ENCODE results near the gene MN1.

MN1 gene

DNA sequence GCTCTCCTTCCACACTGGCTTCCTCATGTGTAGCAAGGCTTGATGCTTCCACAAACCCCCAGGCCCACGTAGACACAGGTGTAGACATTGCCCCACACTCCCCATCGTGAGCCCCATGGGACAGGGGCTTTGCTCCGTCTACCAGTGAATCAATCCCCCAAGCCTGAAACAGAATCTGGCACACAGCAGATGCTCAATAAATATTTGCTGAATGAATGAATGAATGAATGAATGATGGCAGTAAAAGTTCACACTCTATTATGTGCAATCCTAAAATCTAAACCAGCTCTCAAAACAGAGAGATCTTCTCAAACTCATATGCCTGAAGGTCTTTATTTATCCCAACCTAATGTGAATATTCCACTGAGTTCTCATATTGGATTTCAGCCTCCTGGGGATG is 69.9 kb downstream of the MN1 start:
- DNase-seq, result no peak

DNA sequence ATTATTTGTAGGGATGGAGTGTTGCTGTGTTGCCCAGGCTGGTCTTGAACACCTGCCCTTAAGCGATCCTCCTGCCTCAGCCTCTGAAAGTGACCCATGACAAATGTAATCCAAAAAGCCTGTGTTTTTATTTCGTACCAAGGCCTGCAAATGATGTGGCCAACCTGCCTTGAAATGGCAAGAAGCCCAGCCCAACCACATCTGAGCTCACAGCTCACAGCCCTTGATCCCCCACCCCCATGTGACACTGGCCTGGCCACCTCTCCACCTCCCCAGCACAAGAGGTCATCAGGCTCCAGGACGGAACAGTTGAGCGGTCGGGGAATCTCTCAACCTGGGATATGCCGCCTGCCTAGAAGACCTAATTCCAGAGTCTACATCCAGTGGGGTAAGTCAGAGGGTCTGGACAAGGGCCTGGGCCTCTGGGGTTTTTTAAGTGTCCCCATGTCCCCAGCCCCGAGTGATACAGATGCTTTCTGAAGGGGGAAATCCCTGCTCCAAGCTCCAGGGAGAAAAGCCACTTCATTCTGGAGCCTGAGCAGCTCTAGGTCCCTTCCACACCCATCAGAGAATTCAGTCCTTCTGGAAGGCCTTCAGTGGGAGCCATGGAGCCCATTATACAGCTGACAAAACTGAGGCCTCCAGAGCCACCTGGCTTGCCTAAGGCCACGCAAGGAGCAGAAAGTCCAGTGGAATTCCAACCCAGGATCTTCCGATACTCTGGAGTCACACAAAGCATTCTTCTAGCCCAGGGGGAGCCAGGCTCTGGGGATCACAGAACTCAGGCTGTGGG is 70.7 kb downstream of the MN1 start:
- no peak for DNase-seq

DNA sequence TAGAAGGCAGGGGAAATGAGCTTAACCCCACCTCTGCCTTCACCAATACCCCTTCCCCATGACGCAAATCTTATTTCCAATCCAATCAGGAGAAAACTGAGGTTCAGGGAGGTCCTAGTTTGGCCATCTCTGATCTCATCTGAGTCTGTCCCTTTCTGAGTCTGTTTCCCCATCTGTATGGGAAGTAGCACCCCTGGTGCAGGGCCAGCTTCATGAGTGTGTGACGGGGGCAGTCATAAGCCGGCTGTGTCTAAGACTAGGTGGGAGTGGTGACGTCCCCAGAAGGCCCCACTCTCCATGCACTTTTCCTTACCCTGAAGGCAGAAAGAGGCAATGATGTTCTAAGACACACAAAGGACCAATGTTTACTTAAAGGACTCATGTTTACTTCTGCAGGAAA is 72.3 kb downstream of the MN1 start:
- DNase-seq, result no peak

DNA sequence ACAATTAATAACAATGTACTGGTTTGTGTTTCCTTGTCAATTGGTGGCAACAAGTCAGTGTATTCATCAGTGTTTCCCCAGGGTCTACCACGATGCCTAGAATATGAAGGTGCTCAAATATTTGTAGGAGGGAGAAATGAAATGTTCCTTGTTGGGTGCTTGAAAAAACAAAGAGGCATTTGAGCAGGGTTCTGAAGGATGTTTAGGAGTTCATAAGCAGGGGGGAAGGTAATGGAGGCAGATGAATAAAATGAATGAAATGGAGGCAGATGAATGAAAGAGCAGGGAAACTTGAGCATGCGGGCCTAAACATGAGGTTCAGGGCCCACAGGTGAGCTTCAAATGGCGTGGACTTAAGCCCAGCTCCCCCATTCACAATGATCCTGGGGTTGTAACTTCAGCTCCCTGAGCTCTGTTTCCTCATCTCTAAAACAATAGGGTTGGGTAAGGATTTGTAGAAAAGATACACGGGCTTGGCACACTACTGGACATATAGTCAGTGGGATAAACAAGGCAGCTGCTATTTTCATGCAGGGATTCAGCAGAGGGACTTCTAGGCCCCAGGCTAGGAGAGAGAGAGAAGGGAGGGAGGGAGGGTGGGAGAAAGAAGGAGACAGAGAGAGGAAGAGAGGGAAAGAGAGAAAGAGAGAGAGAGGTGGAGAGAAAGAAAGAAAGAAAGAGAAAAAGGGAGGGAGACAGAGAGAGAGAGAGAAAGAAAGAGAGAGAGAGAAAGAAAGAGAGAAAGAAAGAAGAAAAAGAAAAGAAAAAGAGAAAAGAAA is 73.7 kb downstream of the MN1 start:
- DNase-seq, result no peak

DNA sequence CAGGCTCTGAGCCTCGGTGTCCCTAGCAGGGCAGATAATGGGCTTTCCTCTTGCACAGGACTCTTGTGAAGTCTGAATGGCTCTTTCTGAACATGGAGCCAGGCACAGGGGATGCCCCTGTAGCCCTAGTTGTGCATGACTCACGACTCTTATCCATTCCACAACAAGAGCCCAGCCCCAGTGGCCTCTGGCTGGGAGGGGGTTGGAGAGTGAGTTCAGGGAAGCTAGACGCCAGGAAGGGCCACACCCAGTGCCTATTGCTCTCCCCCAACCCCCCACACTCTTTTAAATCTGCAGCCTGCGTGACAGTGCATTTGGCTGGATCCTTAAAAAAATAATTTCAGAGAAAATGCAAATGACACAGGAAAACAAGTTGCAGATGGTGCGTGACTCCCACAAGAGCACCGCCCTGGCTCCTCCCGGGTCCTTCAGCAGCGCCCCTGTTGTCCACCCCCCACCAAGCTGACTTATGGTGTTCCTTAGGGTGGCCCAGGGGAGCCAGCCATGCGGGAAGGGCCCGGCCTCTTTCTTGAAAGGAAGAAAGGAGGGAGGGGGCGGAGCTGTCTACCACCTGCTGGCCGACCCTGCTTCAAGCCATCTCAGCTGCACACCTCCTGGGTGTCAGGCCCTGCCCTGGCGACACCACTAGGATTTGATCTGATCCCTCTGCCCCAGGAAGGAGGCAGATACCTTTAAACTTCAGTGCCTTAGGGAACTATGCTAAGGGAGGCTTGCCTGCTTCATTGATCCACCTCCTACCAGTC is 74.7 kb downstream of the MN1 start:
- DNase-seq, result no peak

DNA sequence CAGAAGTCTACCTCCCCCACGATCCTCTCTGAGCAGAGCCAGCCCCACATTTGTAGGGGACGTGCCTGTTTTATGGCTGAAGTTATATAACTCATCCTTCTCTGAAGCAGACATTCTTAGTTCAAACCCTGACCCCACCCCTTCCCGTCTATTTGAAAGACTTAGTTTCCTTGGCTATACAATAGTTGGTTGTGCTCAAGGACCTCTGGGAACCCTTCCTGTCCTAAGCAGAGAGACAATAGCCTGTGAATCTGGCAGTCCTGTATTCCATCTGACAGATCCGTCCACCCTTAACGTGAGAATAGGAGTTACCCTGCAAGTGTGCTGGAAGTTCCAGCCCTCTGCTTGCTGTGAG is 75.2 kb downstream of the MN1 start:
- no peak for DNase-seq

DNA sequence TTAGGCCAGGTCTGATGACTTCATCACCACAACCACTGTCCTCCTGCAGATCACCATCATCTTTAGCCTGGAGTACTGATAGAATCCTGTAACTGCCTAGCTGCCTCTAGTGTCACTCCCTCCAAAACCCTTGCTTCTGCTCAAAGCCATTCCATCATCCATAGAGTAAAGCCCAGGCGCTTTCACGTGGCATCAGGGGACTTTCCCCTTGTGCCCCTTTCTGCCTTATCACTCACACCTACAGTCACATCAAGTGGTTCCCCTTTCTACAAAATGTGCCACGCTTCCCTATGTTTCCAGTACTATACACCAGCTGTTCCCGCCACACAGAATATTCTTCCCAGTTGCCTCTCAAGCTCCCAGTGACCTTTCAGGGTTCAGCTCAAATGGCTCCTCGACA is 75.9 kb downstream of the MN1 start:
- DNase-seq, result no peak

DNA sequence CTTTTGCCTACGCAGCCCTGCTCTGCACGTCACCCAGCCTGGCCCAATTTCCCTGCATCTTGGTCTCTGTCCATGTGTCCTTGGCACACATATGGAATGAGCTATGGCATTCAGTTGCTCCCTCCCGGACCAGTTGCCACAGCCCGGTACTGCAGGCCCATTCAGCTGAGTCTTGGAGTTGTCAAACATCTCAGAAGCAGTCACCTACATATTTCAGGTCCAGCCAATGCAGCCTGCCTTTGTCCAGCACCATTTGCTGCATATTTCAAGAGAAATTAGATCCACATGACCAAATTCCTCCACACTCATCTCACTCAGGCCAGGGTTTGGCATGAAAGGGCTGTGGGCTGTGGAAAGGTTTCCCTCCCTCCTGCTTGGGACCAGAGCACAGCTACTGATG is 76.8 kb downstream of the MN1 start:
- DNase-seq, result no peak

DNA sequence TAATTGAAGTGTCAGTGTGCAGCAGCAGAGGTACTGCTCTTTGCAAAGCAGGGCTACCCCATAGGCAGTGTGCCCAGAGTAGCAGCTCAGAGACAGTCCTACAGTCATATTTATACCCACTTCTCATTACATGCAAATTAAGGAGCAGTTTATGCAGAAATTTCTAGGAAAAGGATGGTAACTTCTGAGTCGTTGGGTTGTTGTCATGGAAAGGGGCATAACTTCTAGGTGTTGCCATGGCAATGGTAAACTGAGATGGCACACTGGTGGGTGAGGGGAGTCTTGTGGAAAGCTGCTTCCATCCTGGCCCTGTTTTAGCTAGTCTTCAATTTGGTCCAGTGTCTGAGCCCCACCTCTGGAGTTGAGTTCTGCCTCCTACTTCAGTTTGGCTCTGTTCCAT is 77.4 kb downstream of the MN1 start:
- no peak for DNase-seq

DNA sequence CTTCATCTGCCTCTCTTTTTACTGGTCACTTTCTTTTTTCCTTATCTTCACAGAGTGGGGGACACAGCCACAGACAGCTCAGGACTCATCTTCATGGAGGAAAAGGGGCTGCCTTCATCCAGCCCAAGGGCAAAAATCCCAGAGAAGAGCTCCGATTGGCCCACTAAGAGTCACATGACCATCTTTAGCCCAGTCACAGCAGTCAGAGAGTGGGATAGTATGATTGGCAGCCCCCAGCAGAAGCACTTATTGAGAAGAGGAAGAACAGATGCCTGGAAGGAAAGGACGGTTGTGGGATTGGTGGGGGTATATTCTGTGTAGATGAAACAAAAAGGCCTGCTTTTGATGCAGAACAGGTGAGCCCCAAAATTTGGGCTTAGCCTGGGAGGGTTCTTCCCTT is 77.8 kb downstream of the MN1 start:
- DNase-seq, result no peak

DNA sequence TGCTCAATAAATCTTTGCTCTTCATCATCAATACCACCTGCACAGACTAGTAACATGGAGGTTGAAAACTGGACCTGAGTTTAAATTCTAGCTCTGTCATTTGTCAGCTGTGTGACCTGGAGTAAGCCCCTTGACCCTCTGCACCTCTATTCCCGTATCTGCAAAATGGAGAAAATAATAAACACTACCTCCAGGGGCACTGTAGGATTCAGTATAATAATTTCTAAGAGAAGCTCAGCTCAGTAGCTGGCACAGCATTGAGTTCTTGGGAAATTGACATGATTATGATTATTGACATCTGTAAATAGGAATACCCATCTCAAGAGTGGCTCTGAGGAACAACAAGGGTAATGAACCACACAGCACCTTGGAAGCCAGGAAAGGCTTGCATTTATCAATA is 78.4 kb downstream of the MN1 start:
- DNase-seq, result no peak

DNA sequence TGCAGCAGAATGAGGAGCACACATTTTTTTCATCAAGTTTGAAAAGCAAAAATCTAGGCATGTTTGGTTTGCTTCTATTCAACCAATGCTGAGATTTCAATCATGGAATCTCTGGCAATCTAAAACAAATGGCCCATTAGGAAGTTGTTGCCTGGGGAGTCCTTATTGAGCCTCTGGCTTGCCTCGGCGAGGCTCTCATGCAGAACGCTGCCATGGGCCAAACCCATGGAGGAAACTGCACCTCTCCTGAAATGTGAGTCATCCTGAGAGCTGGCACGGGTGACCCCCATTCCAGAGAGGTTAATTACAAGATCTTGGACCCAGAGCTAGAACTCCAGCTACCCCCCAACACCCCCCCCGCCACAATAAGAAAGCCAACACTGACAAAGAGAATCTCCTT is 80.7 kb downstream of the MN1 start:
- DNase-seq, result no peak

DNA sequence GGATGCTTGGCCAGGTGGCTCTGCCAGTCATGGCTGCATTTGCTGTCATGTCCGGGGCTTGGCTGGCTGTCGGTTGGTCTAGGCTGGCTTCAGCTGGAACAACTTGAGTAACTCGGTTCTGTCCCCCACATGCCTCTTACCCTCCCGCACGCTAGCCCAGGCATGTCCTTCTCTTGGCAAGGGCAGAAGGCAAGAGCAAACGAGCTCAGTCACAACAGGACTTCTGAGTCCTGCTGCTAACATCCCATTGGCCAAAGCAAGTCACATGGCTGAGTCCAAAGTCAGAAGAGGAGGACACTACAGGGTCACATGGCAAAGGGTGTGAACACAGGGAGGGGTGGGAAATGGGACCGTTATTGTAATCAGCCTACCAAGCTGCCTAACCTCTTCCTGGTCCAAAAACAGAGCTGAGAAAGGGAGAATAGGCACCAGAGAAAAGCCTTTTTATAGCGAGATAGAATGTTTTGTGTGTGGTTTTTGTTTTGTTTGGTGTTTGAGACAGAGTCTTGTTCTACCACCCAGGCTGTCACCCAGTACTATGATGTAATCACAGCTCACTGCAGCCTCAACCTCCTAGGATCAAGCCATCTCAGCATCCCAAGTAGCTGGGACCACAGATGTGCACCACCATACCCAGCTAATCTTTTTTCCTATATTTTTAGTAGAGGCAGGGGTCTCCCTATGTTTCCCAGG is 81.9 kb downstream of the MN1 start:
- no peak for DNase-seq

DNA sequence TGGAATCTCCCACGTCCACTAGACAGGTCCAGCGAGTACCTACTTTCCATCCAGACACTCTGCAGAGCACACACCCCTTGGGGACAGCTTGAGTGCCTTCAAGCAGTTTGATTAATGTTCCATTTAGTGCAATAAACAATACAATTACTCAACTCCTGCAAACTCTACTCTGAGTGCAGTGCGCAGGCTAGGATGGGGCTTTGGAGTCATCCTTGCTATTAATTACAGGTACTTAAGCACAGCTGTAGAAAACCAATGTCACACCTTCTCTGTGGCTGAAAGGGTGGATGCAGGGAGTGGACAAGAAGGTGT is 82.6 kb downstream of the MN1 start:
- no peak for DNase-seq

DNA sequence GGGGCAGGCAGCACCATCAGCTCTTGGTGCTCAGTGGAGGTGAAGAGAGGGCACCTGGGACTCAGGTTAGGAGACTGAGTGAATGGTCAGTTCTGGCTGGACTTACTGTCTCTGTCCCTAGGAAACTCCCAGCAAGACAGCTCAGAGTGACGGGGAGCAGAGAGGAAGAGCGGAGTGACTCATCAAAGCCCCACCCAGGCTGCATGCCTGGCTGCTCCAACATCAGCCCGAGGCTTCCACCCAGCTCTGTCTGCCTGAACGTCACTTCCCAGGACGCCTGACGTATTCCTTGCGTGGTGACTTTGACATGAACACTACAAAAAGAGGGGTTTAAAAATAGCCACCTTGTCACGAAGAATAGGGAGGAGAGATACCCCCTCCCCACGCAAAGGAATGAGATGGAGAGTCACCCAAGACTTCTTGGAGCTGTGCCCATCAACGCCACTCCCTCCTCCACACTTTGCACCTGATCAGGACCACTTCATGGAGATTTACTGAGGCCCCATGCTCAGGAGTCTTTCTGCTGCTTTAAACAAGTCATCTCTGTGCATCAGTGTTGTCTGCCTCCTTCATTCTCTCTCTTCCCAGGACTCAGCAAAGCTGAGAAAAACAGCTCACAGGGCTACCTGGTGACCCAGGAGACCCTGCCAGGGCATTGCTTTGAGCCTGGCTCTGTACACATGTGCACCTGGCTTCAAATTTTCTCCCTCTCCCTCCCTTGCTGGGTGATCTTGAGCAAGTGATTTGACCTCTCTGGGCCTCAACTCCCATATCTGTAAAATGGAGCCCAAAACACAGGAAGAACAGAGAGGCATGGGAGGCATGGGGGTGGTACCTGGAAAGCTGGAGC is 83.1 kb downstream of the MN1 start:
- DNase-seq, result no peak

DNA sequence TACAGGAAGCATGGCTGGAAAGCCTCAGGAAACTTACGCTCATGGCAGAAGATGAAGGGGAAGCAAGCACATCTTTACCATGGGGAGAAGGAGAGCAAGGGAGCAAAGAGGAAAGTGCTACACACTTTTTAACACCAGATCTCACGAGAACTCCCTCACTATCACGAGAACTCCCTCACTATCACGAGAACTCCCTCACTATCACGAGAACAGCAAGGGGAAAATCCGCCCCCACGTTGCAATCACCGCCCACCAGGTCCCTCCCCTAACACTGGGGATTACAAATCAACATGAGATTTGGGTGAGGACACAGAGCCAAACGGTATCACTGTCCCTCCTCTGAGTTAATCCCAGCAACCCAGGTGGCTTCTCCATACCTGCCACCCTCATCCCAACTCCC is 84.5 kb downstream of the MN1 start:
- DNase-seq, result no peak

DNA sequence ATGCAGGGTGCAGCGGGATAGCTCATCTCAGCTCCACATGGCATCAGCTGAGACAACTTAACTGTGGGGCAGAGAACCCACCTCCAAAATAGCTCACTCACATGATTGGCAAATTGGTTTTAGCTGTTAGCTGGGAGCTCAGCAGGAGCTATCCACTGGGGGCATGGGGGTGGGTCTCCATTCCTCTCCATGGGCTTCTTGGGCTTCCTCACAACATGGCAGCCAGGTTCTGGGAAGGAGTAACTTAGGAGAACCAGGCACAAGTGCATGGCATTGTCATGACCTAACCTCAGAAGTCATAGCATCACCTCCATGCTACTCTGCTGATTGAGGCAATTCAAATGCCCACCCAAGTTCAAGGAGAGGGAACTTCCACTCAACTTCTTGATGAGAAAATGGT is 85.5 kb downstream of the MN1 start:
- no peak for DNase-seq

DNA sequence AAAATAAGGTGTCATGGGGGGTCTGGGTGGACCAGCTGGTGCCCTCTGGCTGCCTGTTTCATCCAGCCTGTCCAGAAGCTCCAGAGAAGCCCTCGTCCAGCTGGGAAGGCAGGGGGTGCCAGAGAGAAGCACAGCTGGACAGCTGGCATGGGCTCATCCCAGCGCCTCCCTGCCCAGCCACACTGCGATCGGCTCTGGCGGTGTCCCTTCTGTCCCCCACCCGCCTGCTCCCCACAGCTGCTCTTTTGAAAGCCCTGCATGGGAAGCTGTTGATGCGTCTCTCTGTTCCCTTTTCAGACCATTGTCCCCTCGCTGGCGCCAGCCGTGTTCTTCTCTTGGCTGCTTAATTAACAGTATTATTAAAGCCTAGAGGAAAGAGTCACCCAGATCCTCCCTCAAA is 86.5 kb downstream of the MN1 start:
- DNase-seq, result peak; percentile 0

DNA sequence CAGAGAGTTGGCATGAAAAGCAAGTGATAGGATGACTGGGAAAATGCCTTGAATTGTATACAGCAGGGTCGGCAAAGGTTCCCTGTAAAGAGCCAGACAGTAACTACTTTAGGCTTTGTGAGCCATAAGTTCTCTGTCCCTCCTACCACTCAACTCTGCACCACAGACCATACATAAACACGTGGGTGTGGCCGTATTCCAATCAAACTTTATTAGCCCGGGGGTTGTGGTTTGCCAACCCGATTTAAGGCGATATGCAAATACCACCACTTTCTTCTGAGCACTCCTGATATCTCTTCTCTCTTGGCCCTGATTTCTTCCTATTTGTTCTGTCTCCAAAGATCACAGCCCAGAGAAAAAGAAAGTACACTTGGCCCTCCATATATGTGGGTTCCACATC is 87.5 kb downstream of the MN1 start:
- no peak for DNase-seq

DNA sequence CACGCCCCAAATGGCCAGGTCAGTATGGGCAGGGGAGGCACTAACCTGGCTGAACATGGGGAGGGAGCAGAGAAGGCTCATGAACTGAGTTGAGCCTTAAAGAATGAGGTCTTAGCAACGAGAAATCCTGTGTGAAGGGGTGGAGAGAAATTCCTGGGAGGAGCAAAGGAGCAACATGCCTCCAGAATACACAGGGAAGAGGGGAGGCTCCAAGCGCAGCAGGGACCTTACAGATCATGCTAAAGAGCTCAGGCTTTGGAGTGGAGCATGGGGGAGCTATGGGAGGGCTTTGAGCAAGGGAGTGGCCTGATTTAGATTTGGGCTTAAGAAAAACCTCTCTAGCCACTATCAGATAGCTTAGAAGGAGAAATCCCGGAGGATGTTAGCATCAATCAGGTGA is 88.1 kb downstream of the MN1 start:
- no peak for DNase-seq

DNA sequence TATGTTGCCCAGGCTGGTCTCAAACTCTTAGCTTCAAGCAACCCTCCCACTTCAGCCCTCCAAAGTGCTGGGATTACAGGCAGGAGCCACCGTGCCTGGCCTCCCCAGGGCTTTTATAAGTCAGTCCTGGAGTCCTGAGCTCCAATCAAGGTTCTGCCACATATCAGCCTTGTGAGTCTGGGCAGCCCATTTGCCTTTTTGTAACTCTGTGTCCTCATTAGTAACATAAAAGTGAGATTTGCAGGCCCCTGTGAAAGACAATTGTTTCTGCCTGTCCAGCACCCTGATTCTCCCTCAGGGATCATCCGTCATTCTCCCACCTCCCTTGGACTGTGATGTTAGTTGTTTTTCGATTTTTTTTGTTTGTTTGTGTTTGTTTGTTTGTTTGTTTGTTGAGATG is 89.8 kb downstream of the MN1 start:
- DNase-seq, result no peak

DNA sequence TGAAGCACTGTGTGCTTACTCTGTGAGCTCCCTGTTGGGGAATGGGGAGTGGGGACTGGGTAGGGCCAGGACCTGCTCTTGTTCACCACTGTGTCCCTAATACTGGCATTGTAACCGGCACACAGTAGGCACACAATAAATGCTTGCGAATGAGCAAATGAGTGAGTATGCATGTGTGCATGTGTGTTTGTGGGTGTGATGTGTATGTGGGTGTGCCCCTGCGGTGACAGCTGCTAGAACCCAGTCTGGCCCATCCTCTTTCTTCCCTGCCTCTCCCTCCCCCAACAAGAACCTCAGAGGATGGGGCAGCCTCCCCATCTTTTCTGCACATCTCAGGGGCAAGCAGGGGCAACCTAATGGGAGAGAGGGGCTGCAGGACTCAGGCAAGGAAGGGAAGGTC is 90.5 kb downstream of the MN1 start:
- no peak for DNase-seq

Measured in stimulated activated CD4-positive, alpha-beta T cell treated with anti-CD3 and anti-CD28 coated beads, Interleukin-12 subunit alpha, Interleukin-12 subunit beta, amount 100 ng/mL, for 4 hours (primary cell).